Activated CD4-positive, CD25-positive, alpha-beta regulatory T cell (primary cell): ENCODE results near the gene ANKS1A.
"Not testable (repeated sequence)": the region's sequence is repeated elsewhere in the genome, so short reads cannot be mapped to it uniquely, and the experiment has no call there.

Experiments
- DNase-seq, 4 experiments: peaks; one replicate each; lab custom pipeline; 2025; lab: John Stamatoyannopoulos, UW

Gene ANKS1A

GRCh38 chr6:35085359-35086281 is 196.6 kb downstream of the ANKS1A start:
- no peak for DNase-seq

- no peak for DNase-seq
These were observed 197.2 kb downstream of the ANKS1A start for GRCh38 chr6:35086282-35086632.

GRCh38 chr6:35086636-35087360 is 197.7 kb downstream of the ANKS1A start:
- DNase-seq: no peak

GRCh38 chr6:35087361-35088280 is 198.6 kb downstream of the ANKS1A start:
- no peak for DNase-seq

GRCh38 chr6:35088281-35089215 is 199.5 kb downstream of the ANKS1A start:
- no peak for DNase-seq

GRCh38 chr6:35089216-35089934 is 200.3 kb downstream of the ANKS1A start:
- no peak for DNase-seq

- no peak for DNase-seq
These were observed 201.0 kb downstream of the ANKS1A start for GRCh38 chr6:35089935-35090505.

GRCh38 chr6:35090734-35091133 is 201.7 kb downstream of the ANKS1A start:
- DNase-seq: no peak

GRCh38 chr6:35091346-35092083 is 202.5 kb downstream of the ANKS1A start:
- DNase-seq: no peak

GRCh38 chr6:35092362-35093117 is 203.5 kb downstream of the ANKS1A start:
- DNase-seq: no peak

- no peak for DNase-seq
These were observed 204.0 kb downstream of the ANKS1A start for GRCh38 chr6:35093118-35093445.

- DNase-seq: no peak
These were observed 204.7 kb downstream of the ANKS1A start for GRCh38 chr6:35093783-35094182.

GRCh38 chr6:35094183-35094582 is 205.1 kb downstream of the ANKS1A start:
- no peak for DNase-seq

GRCh38 chr6:35096129-35096862 is 207.2 kb downstream of the ANKS1A start:
- no peak for DNase-seq

- no peak for DNase-seq
These were observed 210.1 kb downstream of the ANKS1A start for GRCh38 chr6:35099116-35099515.

GRCh38 chr6:35105078-35105477 is 216.0 kb downstream of the ANKS1A start:
- no peak for DNase-seq

- not testable (repeated sequence) for DNase-seq
These were observed 217.0 kb downstream of the ANKS1A start for GRCh38 chr6:35106061-35106460.

- not testable (repeated sequence) for DNase-seq
These were observed 218.2 kb downstream of the ANKS1A start for GRCh38 chr6:35107208-35107607.
